Measurements from ENCODE around the gene INMT.

DNA sequence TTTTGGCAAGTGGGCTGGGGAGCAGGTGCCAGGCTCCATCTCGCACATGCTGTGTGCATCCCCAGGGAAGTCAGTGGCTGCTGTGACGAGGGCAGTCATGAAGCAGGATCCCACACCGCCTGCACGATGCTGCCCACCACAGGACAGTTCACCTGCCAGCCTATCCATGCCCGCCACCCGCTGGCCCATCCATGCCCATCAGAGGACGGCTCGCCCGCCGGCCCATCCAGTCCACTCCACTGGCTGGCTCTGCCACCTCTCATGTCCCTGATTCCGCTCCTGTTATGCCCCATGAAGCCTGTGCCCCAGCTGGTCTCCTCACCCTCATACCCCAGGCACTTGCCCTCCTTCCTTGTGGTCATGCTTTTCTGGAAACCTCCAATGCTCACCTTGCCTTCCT, 18.2 kb upstream of the INMT start:
- TF ChIP-seq EP300 (IDR thresholded peaks at IDR 0.05) (no peak), POLR2A (IDR thresholded peaks at IDR 0.05) (no peak)
